ENCODE data around the gene LSAMP. TPM values are rescaled to one million over a fixed set of nuclear protein-coding genes. Genes with fewer than 3 reads are reported as not detected.

LSAMP gene
- total and polyA plus RNA-seq, 9 of the 15 experiments (the other 6 are each of a cell fraction or from before 2014, with no cell fraction given) = 0.09 to 0.11 TPM; not detected in 7

DNA sequence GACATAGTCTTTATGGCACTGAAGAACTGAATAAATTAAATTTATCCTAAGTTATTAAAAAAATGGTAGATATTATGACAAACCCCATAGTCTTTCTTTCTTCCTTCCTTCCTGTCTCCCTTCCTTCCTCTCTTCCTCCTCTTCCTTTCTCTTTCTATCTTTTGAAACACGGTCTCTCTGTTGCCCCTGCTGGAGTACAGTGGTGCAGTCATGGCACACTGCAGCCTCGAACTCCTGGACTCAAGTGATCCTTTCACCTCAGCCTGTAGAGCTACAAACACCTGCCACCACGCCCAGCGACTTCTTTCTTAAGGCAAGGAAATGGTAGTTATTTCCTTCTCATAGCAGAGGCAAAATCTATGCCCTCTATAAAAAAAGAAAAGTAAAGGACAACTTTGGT is 467.4 kb downstream of the LSAMP start:
- Histone ChIP-seq H4K20me1 (replicated peaks; ENCODE audit: control insufficient read depth, insufficient read depth, low read length) (no peaks in the 10 kb centered on the region), H3K4me2 (ENCODE audit: insufficient read depth, low read length) (no peak overlapping the region), H3K4me3 (no peak overlapping the region), H3K9ac (ENCODE audit: insufficient read depth in 1 of 2, low read depth in 2 of 2, low read length in 2 of 2) (no peak overlapping the region), H3K9me1 (ENCODE audit: control insufficient read depth, insufficient read depth, low read length) (no peaks in the 10 kb centered on the region), H3K27ac (ENCODE audit: extremely low read depth, low read depth, low read length) (no peak overlapping the region), H3K9me3 (replicated peaks; ENCODE audit: control insufficient read depth, insufficient read depth, low read depth, low read length) (no peaks in the 10 kb centered on the region), H3K27me3 (ENCODE audit: control insufficient read depth in 2 of 2, insufficient read depth in 2 of 2, low read length in 2 of 2) (no peaks in the 10 kb centered on the region), H2AFZ (ENCODE audit: low read depth, low read length) (no peak overlapping the region), H3K79me2 (ENCODE audit: control insufficient read depth, insufficient read depth, low read length) (no peaks in the 10 kb centered on the region), H3K4me1 (replicated peaks in 1 of 2; ENCODE audit: control insufficient read depth in 2 of 2, insufficient read depth in 2 of 2, low read length in 2 of 2) (peaks cover 0 to 9% of the 10 kb centered on the region in 2 experiments; a peak in 1 of 5 replicates), H3K36me3 (ENCODE audit: control insufficient read depth, insufficient read depth, low read length) (no peaks in the 10 kb centered on the region)
- FAIRE-seq = no peak
- in situ Hi-C loops (cut with MboI) (no loop called here), intact Hi-C loops (cut with micrococcal nuclease) (loop anchor here (5.0 kb wide), 1 partner anchor 164 kb away; no protein-coding TSS in a partner anchor)
- no TSS peak for BruUV-seq (replicated peaks)
- ChIA-PET CTCF (ENCODE audit: low intra/inter-chr PET ratio) (interaction anchor here (0.5 kb wide), 1 partner anchor 12 kb away, joined by 3 read pairs; no protein-coding TSS in a partner anchor), POLR2A (interaction anchor here (0.6 kb wide), 1 partner anchor 102 kb away, joined by 3 read pairs; no protein-coding TSS in a partner anchor)
- 10% methylated on average over 4 of the region's 4 CpGs for WGBS (ENCODE audit: insufficient coverage, low coverage, missing lambda C conversion rate)
- TF ChIP-seq SP2 (IDR thresholded peaks at IDR 0.05; ENCODE audit: extremely low read depth, low read depth, low read length, poor library complexity, severe bottlenecking) (no peak), CTCF (IDR thresholded peaks at IDR 0.05 in 2 of 3, conservative IDR thresholded peaks at IDR 0.05 in 1 of 3; ENCODE audit: insufficient read depth in 2 of 3, low read depth in 1 of 3, low read length in 3 of 3) (peak in 2 of 3 experiments; percentile 12 to 20; a peak in 1 of 6 replicates)
- ATAC-seq = no peak
- DNase-seq (ENCODE audit: extremely low read depth in 1 of 4, low spot score in 3 of 4) = no peak

DNA sequence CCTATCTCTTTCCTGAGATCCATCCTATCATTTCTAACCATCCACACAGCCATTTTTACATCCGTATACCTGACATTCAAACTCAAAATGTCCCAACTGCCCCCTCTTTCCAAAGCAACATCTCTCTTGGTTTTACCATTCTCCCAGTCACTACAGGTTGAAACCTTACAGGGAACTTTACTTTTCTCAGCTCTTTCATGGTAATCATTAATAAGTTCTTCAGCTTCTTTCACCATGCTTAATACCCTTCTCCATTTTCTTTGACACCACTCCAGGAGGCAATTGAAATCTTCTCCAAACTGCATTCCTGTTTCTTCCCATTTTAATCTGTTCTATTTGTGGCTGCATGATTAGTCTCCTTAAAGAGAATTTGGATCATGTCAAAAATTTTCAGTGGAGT is 469.5 kb downstream of the LSAMP start:
- Histone ChIP-seq H4K20me1 (replicated peaks; ENCODE audit: control insufficient read depth, insufficient read depth, low read length) (no peaks in the 10 kb centered on the region), H3K9ac (ENCODE audit: insufficient read depth in 1 of 2, low read depth in 2 of 2, low read length in 2 of 2) (no peak overlapping the region), H3K4me1 (replicated peaks in 1 of 2; ENCODE audit: control insufficient read depth in 2 of 2, insufficient read depth in 2 of 2, low read length in 2 of 2) (peaks cover 0 to 7% of the 10 kb centered on the region in 2 experiments; a peak in 1 of 5 replicates), H3K9me1 (ENCODE audit: control insufficient read depth, insufficient read depth, low read length) (no peaks in the 10 kb centered on the region), H3K79me2 (ENCODE audit: control insufficient read depth, insufficient read depth, low read length) (no peaks in the 10 kb centered on the region), H3K27ac (ENCODE audit: extremely low read depth, low read depth, low read length) (no peak overlapping the region), H3K4me2 (ENCODE audit: insufficient read depth, low read length) (no peak overlapping the region), H3K36me3 (ENCODE audit: control insufficient read depth, insufficient read depth, low read length) (no peaks in the 10 kb centered on the region), H2AFZ (ENCODE audit: low read depth, low read length) (no peak overlapping the region), H3K9me3 (replicated peaks; ENCODE audit: control insufficient read depth, insufficient read depth, low read depth, low read length) (no peaks in the 10 kb centered on the region), H3K4me3 (no peak overlapping the region), H3K27me3 (ENCODE audit: control insufficient read depth in 2 of 2, insufficient read depth in 2 of 2, low read length in 2 of 2) (no peaks in the 10 kb centered on the region)
- DNase-seq (ENCODE audit: extremely low read depth in 1 of 4, low spot score in 3 of 4) (no peak), ATAC-seq (no peak), FAIRE-seq (no peak)
- ChIA-PET CTCF (ENCODE audit: low intra/inter-chr PET ratio) (no interaction called here), POLR2A (interaction anchor here (0.7 kb wide), 1 partner anchor 280 kb away, joined by 4 read pairs; no protein-coding TSS in a partner anchor)
- BruUV-seq (replicated peaks) = no TSS peak
- 0% methylated on average over 1 of the region's 1 CpG for WGBS (ENCODE audit: insufficient coverage, low coverage, missing lambda C conversion rate)
- intact Hi-C loops (cut with micrococcal nuclease) (loop anchor here (5.0 kb wide), 1 partner anchor 167 kb away; no protein-coding TSS in a partner anchor), in situ Hi-C loops (cut with MboI) (no loop called here)
- TF ChIP-seq SNAPC5 (CRISPR knock-in tag; IDR thresholded peaks at IDR 0.05) (no peak), GATAD2A (IDR thresholded peaks at IDR 0.05) (no peak), ZNF512 (tag; IDR thresholded peaks at IDR 0.05) (no peak), NR1H2 (CRISPR knock-in tag; IDR thresholded peaks at IDR 0.05) (no peak), PTRF (tag; IDR thresholded peaks at IDR 0.05) (no peak), SPI1 (IDR thresholded peaks at IDR 0.05; ENCODE audit: borderline replicate concordance, low read depth, low read length) (no peak), CHD1 (IDR thresholded peaks at IDR 0.05; ENCODE audit: low read length) (no peak), KLF16 (IDR thresholded peaks at IDR 0.05) (no peak), JUNB (CRISPR knock-in tag; conservative IDR thresholded peaks at IDR 0.05) (no peak), ZNF589 (CRISPR knock-in tag; IDR thresholded peaks at IDR 0.05; ENCODE audit: low read depth) (no peak)
